ENCODE data around the gene PACRG. TPM values are rescaled to one million over a fixed set of nuclear protein-coding genes. Genes with fewer than 3 reads are reported as not detected.

PACRG gene
- total and polyA plus RNA-seq, 2 of the 13 experiments (the other 11 are each of a cell fraction or from before 2014, with no cell fraction given) = 0.13 TPM; not detected in 1

DNA sequence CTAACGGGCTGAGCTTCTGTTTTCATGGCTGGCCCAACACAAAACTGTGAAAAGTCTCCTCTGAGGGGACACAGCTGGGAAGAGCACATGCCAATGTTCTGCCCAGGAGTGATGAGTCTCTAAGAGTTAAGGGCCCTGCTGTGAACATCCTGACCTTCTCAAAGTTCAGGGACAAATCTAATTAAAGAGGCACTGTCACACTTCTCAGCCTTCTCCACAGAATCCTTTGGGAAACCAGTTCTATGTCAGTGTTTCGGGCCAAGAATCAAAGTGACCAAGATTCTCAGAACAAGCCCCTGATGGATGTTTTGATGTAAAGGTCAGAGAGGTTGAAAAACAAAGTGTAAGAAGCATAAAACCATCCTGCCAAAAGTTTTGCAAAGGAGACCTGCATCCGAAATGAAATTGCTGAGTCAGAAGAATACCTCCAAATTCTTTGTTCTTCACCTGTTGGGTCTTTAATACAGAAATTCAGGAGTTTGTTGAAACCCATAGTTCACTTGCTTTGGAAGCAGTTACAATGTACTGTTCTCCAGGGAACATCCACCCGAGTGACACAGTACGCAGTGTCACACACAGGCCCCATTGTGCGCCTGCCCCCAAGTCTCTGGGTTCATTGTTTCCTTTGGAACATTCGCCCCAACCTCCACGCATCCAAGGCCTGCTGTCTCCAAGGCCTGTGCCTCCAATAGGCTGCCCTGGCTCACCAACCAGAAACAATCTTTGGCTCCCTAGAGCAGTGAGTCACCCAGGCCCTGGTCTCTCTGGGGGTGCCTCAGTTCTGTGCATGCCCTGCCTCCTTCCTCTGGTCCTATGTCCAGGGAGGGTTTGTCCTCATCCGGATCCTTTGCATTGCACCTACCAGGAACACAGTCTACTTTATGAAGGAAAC, 621.3 kb downstream of the PACRG start:
- ChIA-PET POLR2A (no interaction called here), CTCF (ENCODE audit: low intra/inter-chr PET ratio, low total read pairs) (no interaction called here)
- no peaks in the 10 kb centered on the region for H4K20me1 ChIP-seq (ENCODE audit: insufficient read depth, low read length)
- no peaks in the 10 kb centered on the region for H3K36me3 ChIP-seq (replicated peaks in 1 of 2; ENCODE audit: control insufficient read depth in 1 of 2, insufficient read depth in 2 of 2, low read length in 2 of 2)
- no peak overlapping the region for H3K4me2 ChIP-seq (ENCODE audit: low read depth, low read length)
- ATAC-seq = peak; percentile 38
- H3K9me3 ChIP-seq (ENCODE audit: low read length) = no peaks in the 10 kb centered on the region
- no peaks in the 10 kb centered on the region for H3K79me2 ChIP-seq (ENCODE audit: insufficient read depth, low read length)
- peaks cover 0 to 66% of the 10 kb centered on the region in 2 experiments; a peak in 3 of 5 replicates for H3K27me3 ChIP-seq (ENCODE audit: control insufficient read depth in 1 of 2, insufficient read depth in 2 of 2, low read length in 2 of 2)
- in situ Hi-C loops (cut with HindIII; ENCODE audit: extremely low pct_ligation_motif_present, low pct_unique_long_range_greater_than_20kb) = no loop called here
- intact Hi-C loops (cut with micrococcal nuclease; ENCODE audit: unreplicated experiment) = no loop called here
- no TSS peak for BruUV-seq (replicated peaks)
- DNase-seq (ENCODE audit: low spot score) = no peak
- no peak overlapping the region for H3K9ac ChIP-seq (ENCODE audit: insufficient read depth, low read depth, low read length)
- TF ChIP-seq SMAD1 (CRISPR knock-in tag; IDR thresholded peaks at IDR 0.05; ENCODE audit: borderline replicate concordance, low read depth) = no peak
- peak; percentile 87 to 95 for TF ChIP-seq MAFK (conservative IDR thresholded peaks at IDR 0.05 in 1 of 2, IDR thresholded peaks at IDR 0.05 in 1 of 2; ENCODE audit: low read length in 2 of 2)
- no peak for TF ChIP-seq EHMT2 (IDR thresholded peaks at IDR 0.05; ENCODE audit: borderline replicate concordance, low read depth, low read length)
- TF ChIP-seq MAFF (IDR thresholded peaks at IDR 0.05; ENCODE audit: low read depth, low read length) = peak; percentile 90
- H3K4me3 ChIP-seq (replicated peaks in 1 of 3; ENCODE audit: insufficient read depth in 1 of 3, low read depth in 2 of 3, low read length in 3 of 3) = no peak overlapping the region
- 41% methylated on average over 9 of the region's 9 CpGs for WGBS (ENCODE audit: low lambda C conversion rate)
- FAIRE-seq = no peak
- H2AFZ ChIP-seq (ENCODE audit: low read length) = no peak overlapping the region
- H3K4me1 ChIP-seq (ENCODE audit: insufficient read depth, low read length) = no peaks in the 10 kb centered on the region
- H3K27ac ChIP-seq (ENCODE audit: extremely low read length, insufficient read depth, low read length) = no peak overlapping the region

DNA sequence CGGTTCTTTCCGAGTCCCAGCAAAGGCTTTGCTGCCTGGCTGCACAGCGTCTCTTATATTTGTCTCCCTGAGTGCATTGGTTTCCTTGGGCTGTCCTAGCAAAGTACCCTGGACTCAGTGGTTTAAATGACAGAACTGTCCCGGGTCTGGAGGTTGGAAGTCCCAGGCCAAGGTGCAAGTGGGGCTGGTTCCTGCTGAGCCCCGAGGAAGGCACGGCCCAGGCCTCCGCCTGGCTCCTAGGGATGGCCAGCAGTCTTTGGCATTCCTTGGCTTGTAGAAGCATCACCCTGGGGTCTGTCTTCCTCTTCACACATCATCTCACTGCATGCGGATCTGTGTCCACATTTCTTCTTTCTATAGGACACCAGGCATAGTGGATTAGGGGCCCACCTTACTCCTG, 621.9 kb downstream of the PACRG start:
- H3K79me2 ChIP-seq (ENCODE audit: insufficient read depth, low read length) = no peaks in the 10 kb centered on the region
- ATAC-seq (no peak), FAIRE-seq (no peak), DNase-seq (ENCODE audit: low spot score) (no peak)
- no peak for TF ChIP-seq HHEX (CRISPR knock-in tag; IDR thresholded peaks at IDR 0.05)
- no peak for TF ChIP-seq ARID3A (IDR thresholded peaks at IDR 0.05; ENCODE audit: low read depth, low read length)
- no peak for TF ChIP-seq TOE1 (CRISPR knock-in tag; IDR thresholded peaks at IDR 0.05)
- no peak for TF ChIP-seq ZNF782 (CRISPR knock-in tag; IDR thresholded peaks at IDR 0.05; ENCODE audit: borderline replicate concordance)
- TF ChIP-seq ATF7 (IDR thresholded peaks at IDR 0.05) = peak; percentile 17; the same call in 1 of the 2 replicates
- no peak for TF ChIP-seq ATF7 (CRISPR knock-in tag; IDR thresholded peaks at IDR 0.05)
- TF ChIP-seq, protein P1, sequence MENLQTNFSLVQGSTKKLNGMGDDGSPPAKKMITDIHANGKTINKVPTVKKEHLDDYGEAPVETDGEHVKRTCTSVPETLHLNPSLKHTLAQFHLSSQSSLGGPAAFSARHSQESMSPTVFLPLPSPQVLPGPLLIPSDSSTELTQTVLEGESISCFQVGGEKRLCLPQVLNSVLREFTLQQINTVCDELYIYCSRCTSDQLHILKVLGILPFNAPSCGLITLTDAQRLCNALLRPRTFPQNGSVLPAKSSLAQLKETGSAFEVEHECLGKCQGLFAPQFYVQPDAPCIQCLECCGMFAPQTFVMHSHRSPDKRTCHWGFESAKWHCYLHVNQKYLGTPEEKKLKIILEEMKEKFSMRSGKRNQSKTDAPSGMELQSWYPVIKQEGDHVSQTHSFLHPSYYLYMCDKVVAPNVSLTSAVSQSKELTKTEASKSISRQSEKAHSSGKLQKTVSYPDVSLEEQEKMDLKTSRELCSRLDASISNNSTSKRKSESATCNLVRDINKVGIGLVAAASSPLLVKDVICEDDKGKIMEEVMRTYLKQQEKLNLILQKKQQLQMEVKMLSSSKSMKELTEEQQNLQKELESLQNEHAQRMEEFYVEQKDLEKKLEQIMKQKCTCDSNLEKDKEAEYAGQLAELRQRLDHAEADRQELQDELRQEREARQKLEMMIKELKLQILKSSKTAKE (CRISPR knock-in tag; IDR thresholded peaks at IDR 0.05; ENCODE audit: borderline replicate concordance) = no peak
- no peak for TF ChIP-seq TBX2 (CRISPR knock-in tag; IDR thresholded peaks at IDR 0.05; ENCODE audit: borderline replicate concordance)
- TF ChIP-seq THYN1 (CRISPR knock-in tag; IDR thresholded peaks at IDR 0.05; ENCODE audit: borderline replicate concordance, low read depth) = no peak
- no peaks in the 10 kb centered on the region for H3K4me1 ChIP-seq (ENCODE audit: insufficient read depth, low read length)
- in situ Hi-C loops (cut with HindIII; ENCODE audit: extremely low pct_ligation_motif_present, low pct_unique_long_range_greater_than_20kb) (no loop called here), intact Hi-C loops (cut with micrococcal nuclease; ENCODE audit: unreplicated experiment) (no loop called here)
- no peaks in the 10 kb centered on the region for H3K36me3 ChIP-seq (replicated peaks in 1 of 2; ENCODE audit: control insufficient read depth in 1 of 2, insufficient read depth in 2 of 2, low read length in 2 of 2)
- CTCF ChIA-PET (ENCODE audit: low intra/inter-chr PET ratio, low total read pairs) = no interaction called here
- H2AFZ ChIP-seq (ENCODE audit: low read length) = no peak overlapping the region
- whole genome bisulfite sequencing (ENCODE audit: low lambda C conversion rate) = 57% methylated on average over 7 of the region's 8 CpGs
- H3K4me3 ChIP-seq (replicated peaks in 1 of 3; ENCODE audit: insufficient read depth in 1 of 3, low read depth in 2 of 3, low read length in 3 of 3) = no peak overlapping the region
- H3K4me2 ChIP-seq (ENCODE audit: low read depth, low read length) = no peak overlapping the region
- H3K9ac ChIP-seq (ENCODE audit: insufficient read depth, low read depth, low read length) = no peak overlapping the region
- POLR2A ChIA-PET = no interaction called here
- H3K27ac ChIP-seq (ENCODE audit: extremely low read length, insufficient read depth, low read length) = no peak overlapping the region
- peaks cover 0 to 68% of the 10 kb centered on the region in 2 experiments; a peak in 3 of 5 replicates for H3K27me3 ChIP-seq (ENCODE audit: control insufficient read depth in 1 of 2, insufficient read depth in 2 of 2, low read length in 2 of 2)
- H4K20me1 ChIP-seq (ENCODE audit: insufficient read depth, low read length) = no peaks in the 10 kb centered on the region
- H3K9me3 ChIP-seq (ENCODE audit: low read length) = no peaks in the 10 kb centered on the region
- no TSS peak for BruUV-seq (replicated peaks)
